ENCODE measurements around the gene LRRC4. TPM values are rescaled to one million over a fixed set of nuclear protein-coding genes. Genes with fewer than 3 reads are reported as not detected.

The LRRC4 gene
- total and polyA plus RNA-seq, 2 donors (not counting 3 experiments of a cell fraction or from before 2014, with no cell fraction given) = 3.8 to 4.2 TPM

DNA sequence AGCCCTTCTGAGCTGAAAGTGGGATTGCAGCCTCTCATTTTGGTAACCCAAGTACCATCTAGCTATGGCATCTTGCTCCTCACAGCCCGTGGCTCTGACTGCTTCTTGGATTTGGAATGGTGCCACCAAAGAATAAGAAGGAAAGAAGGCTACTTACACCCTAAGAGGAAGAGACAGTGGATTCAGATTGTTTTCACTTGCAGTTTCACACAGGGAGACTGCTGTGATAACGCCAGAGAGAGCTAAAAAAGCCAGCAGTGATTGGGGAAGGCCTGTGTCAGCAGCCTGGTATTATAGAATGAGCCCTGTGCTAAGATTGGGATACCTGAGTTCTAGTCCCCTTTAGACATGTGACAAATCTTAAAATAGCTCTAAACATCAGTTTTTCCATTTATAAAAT is 3.6 kb upstream of the LRRC4 start:
- CTCF ChIA-PET = interaction anchor here (1.2 to 3.2 kb wide), 5 partner anchors 10 to 173 kb away, joined by 4 to 60 read pairs (median 8); no protein-coding TSS in a partner anchor
- peaks cover 4% of the 10 kb centered on the region for H4K20me1 ChIP-seq (replicated peaks; ENCODE audit: control insufficient read depth, extremely low read depth, insufficient read depth, low read length)
- no peak for FAIRE-seq

DNA sequence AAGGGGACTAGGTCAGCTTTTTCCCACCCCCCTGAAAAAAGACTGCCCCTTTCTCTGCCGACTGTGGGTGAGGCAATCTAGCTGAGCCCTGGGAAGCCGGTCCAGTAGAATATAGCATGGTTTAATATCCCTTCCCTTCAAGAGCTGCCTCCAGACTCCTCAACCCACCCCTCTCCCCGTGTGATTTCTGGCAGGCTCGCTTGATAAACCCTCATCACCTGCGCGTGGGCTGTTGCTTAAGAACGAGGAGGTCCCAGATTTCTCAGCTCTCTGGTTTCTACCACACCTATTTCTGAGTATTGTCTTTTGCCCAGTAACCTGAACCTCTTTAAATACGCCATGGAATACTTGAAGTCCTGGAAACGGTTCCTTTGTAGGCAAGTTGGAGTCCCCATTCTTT is 2.0 kb upstream of the LRRC4 start:
- DNase-seq (ENCODE audit: low read depth, low spot score) (no peak), FAIRE-seq (no peak)
- Histone ChIP-seq H3K9ac (replicated peaks; ENCODE audit: extremely low read depth, insufficient read depth, low read length) (no peak overlapping the region), H3K9me3 (replicated peaks; ENCODE audit: control insufficient read depth, insufficient read depth, low read length) (no peaks in the 10 kb centered on the region), H3K9me1 (replicated peaks; ENCODE audit: control insufficient read depth, extremely low read depth, insufficient read depth, low read length) (no peaks in the 10 kb centered on the region), H3K4me2 (ENCODE audit: insufficient read depth, low read length) (no peak overlapping the region), H3K79me2 (ENCODE audit: control insufficient read depth, insufficient read depth, low read length) (no peaks in the 10 kb centered on the region), H3K36me3 (ENCODE audit: control insufficient read depth in 2 of 2, extremely low read depth in 1 of 2, insufficient read depth in 2 of 2, low read length in 2 of 2) (no peaks in the 10 kb centered on the region), H3K4me3 (replicated peaks in 1 of 3; ENCODE audit: insufficient read depth in 1 of 3, low read depth in 1 of 3, low read length in 3 of 3) (no peak overlapping the region), H4K20me1 (replicated peaks; ENCODE audit: control insufficient read depth, extremely low read depth, insufficient read depth, low read length) (peaks cover 4% of the 10 kb centered on the region), H3K4me1 (ENCODE audit: control insufficient read depth, extremely low read depth, insufficient read depth, low read length) (peaks cover 6% of the 10 kb centered on the region), H3K27me3 (ENCODE audit: control insufficient read depth in 2 of 2, insufficient read depth in 2 of 2, low read length in 2 of 2) (no peaks in the 10 kb centered on the region), H3K27ac (ENCODE audit: insufficient read depth, low read depth, low read length) (no peak overlapping the region), H2AFZ (ENCODE audit: low read depth, low read length) (no peak overlapping the region)
- POLR2A ChIA-PET = no interaction called here
- dilution Hi-C loops (cut with MboI; ENCODE audit: extremely low pct_ligation_motif_present, low sequenced_read_pairs) = no loop called here
- TF ChIP-seq EZH2 (IDR thresholded peaks at IDR 0.05; ENCODE audit: borderline replicate concordance, low read depth, low read length, severe bottlenecking) = no peak
- no peak for TF ChIP-seq POLR2A (IDR thresholded peaks at IDR 0.05; ENCODE audit: low read depth, low read length)
- TF ChIP-seq MAX (IDR thresholded peaks at IDR 0.05; ENCODE audit: insufficient read depth, insufficient read length) = no peak
- TF ChIP-seq FOS (IDR thresholded peaks at IDR 0.05; ENCODE audit: borderline replicate concordance, insufficient read depth, low read length) = no peak
- no peak for TF ChIP-seq JUN (IDR thresholded peaks at IDR 0.05; ENCODE audit: borderline replicate concordance, insufficient read depth, insufficient read length, low read depth)
- TF ChIP-seq MYC (IDR thresholded peaks at IDR 0.05; ENCODE audit: low read depth, low read length) = no peak
- no peak for TF ChIP-seq GATA2 (IDR thresholded peaks at IDR 0.05; ENCODE audit: insufficient read depth, insufficient read length, low read depth, low read length)
- no peak for TF ChIP-seq CTCF (IDR thresholded peaks at IDR 0.05; ENCODE audit: extremely low read depth in 1 of 2, insufficient read depth in 1 of 2, low read depth in 1 of 2, low read length in 2 of 2)
- TF ChIP-seq POLR2AphosphoS5 (IDR thresholded peaks at IDR 0.05; ENCODE audit: insufficient read depth, low read depth, low read length) = no peak
- BruUV-seq (replicated peaks) = no TSS peak
- intact Hi-C loops (cut with micrococcal nuclease) = loop anchor here (5.0 to 10.0 kb wide), 2 partner anchors 99 to 448 kb away; partner anchors contain the start of genes ARF5 and GCC1
- CTCF ChIA-PET = interaction anchor here (1.6 kb wide), 1 partner anchor 102 kb away, joined by 4 read pairs; no protein-coding TSS in a partner anchor

More for the DNA sequence above, 3.6 kb upstream of the LRRC4 start:
- dilution Hi-C loops (cut with MboI; ENCODE audit: extremely low pct_ligation_motif_present, low sequenced_read_pairs) = no loop called here
- Histone ChIP-seq H3K4me2 (ENCODE audit: insufficient read depth, low read length) (no peak overlapping the region), H3K9me1 (replicated peaks; ENCODE audit: control insufficient read depth, extremely low read depth, insufficient read depth, low read length) (no peaks in the 10 kb centered on the region), H3K79me2 (ENCODE audit: control insufficient read depth, insufficient read depth, low read length) (no peaks in the 10 kb centered on the region), H3K36me3 (ENCODE audit: control insufficient read depth in 2 of 2, extremely low read depth in 1 of 2, insufficient read depth in 2 of 2, low read length in 2 of 2) (no peaks in the 10 kb centered on the region), H3K4me1 (ENCODE audit: control insufficient read depth, extremely low read depth, insufficient read depth, low read length) (peaks cover 6% of the 10 kb centered on the region), H3K27me3 (ENCODE audit: control insufficient read depth in 2 of 2, insufficient read depth in 2 of 2, low read length in 2 of 2) (no peaks in the 10 kb centered on the region), H3K27ac (ENCODE audit: insufficient read depth, low read depth, low read length) (no peak overlapping the region), H3K9me3 (replicated peaks; ENCODE audit: control insufficient read depth, insufficient read depth, low read length) (no peaks in the 10 kb centered on the region), H3K9ac (replicated peaks; ENCODE audit: extremely low read depth, insufficient read depth, low read length) (no peak overlapping the region), H3K4me3 (replicated peaks in 1 of 3; ENCODE audit: insufficient read depth in 1 of 3, low read depth in 1 of 3, low read length in 3 of 3) (no peak overlapping the region), H2AFZ (ENCODE audit: low read depth, low read length) (no peak overlapping the region)
- intact Hi-C loops (cut with micrococcal nuclease) = loop anchor here (1.0 to 10.0 kb wide), 3 partner anchors 97 to 450 kb away; partner anchors contain the start of genes ARF5 and GCC1
- no peak for DNase-seq (ENCODE audit: low read depth, low spot score)
- POLR2A ChIA-PET = interaction anchor here (0.7 kb wide), 1 partner anchor 53 kb away, joined by 3 read pairs; no protein-coding TSS in a partner anchor
- TF ChIP-seq JUN (IDR thresholded peaks at IDR 0.05; ENCODE audit: borderline replicate concordance, insufficient read depth, insufficient read length, low read depth) (no peak), POLR2A (IDR thresholded peaks at IDR 0.05; ENCODE audit: low read depth, low read length) (no peak), POLR2AphosphoS5 (IDR thresholded peaks at IDR 0.05; ENCODE audit: insufficient read depth, low read depth, low read length) (no peak), MAX (IDR thresholded peaks at IDR 0.05; ENCODE audit: insufficient read depth, insufficient read length) (no peak)
- BruUV-seq (replicated peaks) = no TSS peak
